NT2/D1 (cell line): ENCODE measurements around the gene ELF4.

Source experiments
- DNase-seq: peaks from one replicate; pipeline ENCODE4 v3.0.0-alpha.2; 2011; ENCODE audit warnings: low read depth, low spot score
- H3K27me3 ChIP-seq: 2 replicates; pipeline ENCODE4 v1.6.0; 2011; ENCODE audit warnings: mild to moderate bottlenecking; ENCODE audit not compliant: insufficient read length, insufficient read depth
- H3K36me3 ChIP-seq: 2 replicates; pipeline ENCODE4 v1.6.1; 2011; ENCODE audit warnings: mild to moderate bottlenecking, low read length, mixed read lengths; ENCODE audit not compliant: insufficient read depth, insufficient read length
- H3K4me1 ChIP-seq: 2 replicates; pipeline ENCODE4 v1.5.1; 2011; ENCODE audit not compliant: insufficient read depth, insufficient read length
- H3K4me3 ChIP-seq: 2 replicates; pipeline ENCODE4 v1.5.1; 2011; ENCODE audit warnings: low read depth; ENCODE audit not compliant: insufficient read length
- H3K9ac ChIP-seq: 2 replicates; pipeline ENCODE4 v1.6.0; 2011; ENCODE audit warnings: low read depth; ENCODE audit not compliant: insufficient read length
- H3K9me3 ChIP-seq: 2 replicates; pipeline ENCODE4 v1.5.1; 2011; ENCODE audit warnings: mild to moderate bottlenecking, low read length; ENCODE audit not compliant: insufficient read depth
- SUZ12 ChIP-seq: IDR thresholded peaks from 2 replicates; pipeline ENCODE4 v1.6.1; 2011; ENCODE audit not compliant: insufficient read length, insufficient read depth; ENCODE audit errors: extremely low read depth
- YY1 ChIP-seq: IDR thresholded peaks from 2 replicates; pipeline ENCODE4 v1.6.1; 2011; ENCODE audit not compliant: insufficient read length, insufficient read depth
- ZNF274 ChIP-seq: IDR thresholded peaks from 2 replicates; pipeline ENCODE4 v1.6.1; 2011; ENCODE audit warnings: mild to moderate bottlenecking, low read depth, low read length

The ELF4 gene

GRCh38 chrX:130082244-130083106 is 27.8 kb downstream of the ELF4 start:
- Histone ChIP-seq H3K4me3 (no peak overlapping the region), H3K4me1 (peaks cover 6% of the 10 kb centered on the region), H3K9me3 (no peaks in the 10 kb centered on the region), H3K27me3 (no peaks in the 10 kb centered on the region), H3K9ac (peak overlapping the region; percentile 42), H3K36me3 (peaks cover 12% of the 10 kb centered on the region)
- TF ChIP-seq YY1 = no peak
- TF ChIP-seq ZNF274 = no peak
- TF ChIP-seq SUZ12 = no peak
- no peak for DNase-seq

- Histone ChIP-seq H3K27me3 (no peaks in the 10 kb centered on the region), H3K9me3 (no peaks in the 10 kb centered on the region), H3K36me3 (peaks cover 13% of the 10 kb centered on the region), H3K4me3 (no peak overlapping the region), H3K9ac (no peak overlapping the region), H3K4me1 (peaks cover 2% of the 10 kb centered on the region)
- no peak for TF ChIP-seq SUZ12
- no peak for TF ChIP-seq ZNF274
- no peak for TF ChIP-seq YY1
- no peak for DNase-seq
These were observed 28.8 kb downstream of the ELF4 start for GRCh38 chrX:130081421-130082045.

GRCh38 chrX:130080791-130081367 is 29.4 kb downstream of the ELF4 start:
- Histone ChIP-seq H3K4me1 (peaks cover 2% of the 10 kb centered on the region), H3K9ac (no peak overlapping the region), H3K27me3 (no peaks in the 10 kb centered on the region), H3K36me3 (peaks cover 13% of the 10 kb centered on the region), H3K9me3 (no peaks in the 10 kb centered on the region), H3K4me3 (no peak overlapping the region)
- no peak for TF ChIP-seq YY1
- TF ChIP-seq ZNF274 = no peak
- TF ChIP-seq SUZ12 = no peak
- DNase-seq = no peak

- Histone ChIP-seq H3K27me3 (no peaks in the 10 kb centered on the region), H3K36me3 (peaks cover 13% of the 10 kb centered on the region), H3K9ac (no peak overlapping the region), H3K9me3 (no peaks in the 10 kb centered on the region), H3K4me1 (peaks cover 2% of the 10 kb centered on the region), H3K4me3 (no peak overlapping the region)
- TF ChIP-seq SUZ12 (no peak), ZNF274 (no peak), YY1 (no peak)
- DNase-seq = no peak
These were observed 30.4 kb downstream of the ELF4 start for GRCh38 chrX:130079824-130080406.

GRCh38 chrX:130075777-130076176 is 34.5 kb downstream of the ELF4 start:
- no peak for DNase-seq
- Histone ChIP-seq H3K9ac (no peak overlapping the region), H3K4me1 (no peaks in the 10 kb centered on the region), H3K36me3 (peaks cover 25% of the 10 kb centered on the region), H3K27me3 (no peaks in the 10 kb centered on the region), H3K9me3 (no peaks in the 10 kb centered on the region), H3K4me3 (no peak overlapping the region)
- TF ChIP-seq YY1 (no peak), SUZ12 (no peak), ZNF274 (no peak)

- no peaks in the 10 kb centered on the region for H3K4me1 ChIP-seq
- H3K9me3 ChIP-seq = no peaks in the 10 kb centered on the region
- no peak overlapping the region for H3K4me3 ChIP-seq
- no peaks in the 10 kb centered on the region for H3K27me3 ChIP-seq
- TF ChIP-seq SUZ12 (no peak), ZNF274 (no peak), YY1 (no peak)
- H3K9ac ChIP-seq = no peak overlapping the region
- H3K36me3 ChIP-seq = peaks cover 37% of the 10 kb centered on the region
- DNase-seq = no peak
These were observed 38.0 kb downstream of the ELF4 start for GRCh38 chrX:130072345-130072740.

- TF ChIP-seq YY1 = no peak
- no peak for TF ChIP-seq SUZ12
- TF ChIP-seq ZNF274 = no peak
- Histone ChIP-seq H3K4me3 (no peak overlapping the region), H3K4me1 (no peaks in the 10 kb centered on the region), H3K27me3 (no peaks in the 10 kb centered on the region), H3K9ac (no peak overlapping the region), H3K9me3 (no peaks in the 10 kb centered on the region), H3K36me3 (peaks cover 42% of the 10 kb centered on the region)
- no peak for DNase-seq
These were observed 38.5 kb downstream of the ELF4 start for GRCh38 chrX:130071611-130072344.
